ENCODE data around the gene DOCK3.
"Not testable (repeated sequence)": the region's sequence is repeated elsewhere in the genome, so short reads cannot be mapped to it uniquely, and the experiment has no call there.

Gene DOCK3

DNA sequence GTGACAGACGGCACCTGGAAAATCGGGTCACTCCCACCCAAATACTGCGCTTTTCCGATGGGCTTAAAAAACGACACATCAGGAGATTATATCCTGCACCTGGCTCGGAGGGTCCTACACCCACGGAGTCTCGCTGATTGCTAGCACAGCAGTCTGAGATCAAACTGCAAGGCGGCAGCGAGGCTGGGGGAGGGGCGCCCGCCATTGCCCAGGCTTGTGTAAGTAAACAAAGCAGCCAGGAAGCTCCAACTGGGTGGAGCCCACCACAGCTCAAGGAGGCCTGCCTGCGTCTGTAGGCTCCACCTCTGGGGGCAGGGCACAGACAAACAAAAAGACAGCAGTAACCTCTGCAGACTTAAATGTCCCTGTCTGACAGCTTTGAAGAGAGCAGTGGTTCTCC lies 524.6 kb downstream of the DOCK3 start:
- DNase-seq (ENCODE audit: low read depth in 2 of 2): not testable (repeated sequence)

DNA sequence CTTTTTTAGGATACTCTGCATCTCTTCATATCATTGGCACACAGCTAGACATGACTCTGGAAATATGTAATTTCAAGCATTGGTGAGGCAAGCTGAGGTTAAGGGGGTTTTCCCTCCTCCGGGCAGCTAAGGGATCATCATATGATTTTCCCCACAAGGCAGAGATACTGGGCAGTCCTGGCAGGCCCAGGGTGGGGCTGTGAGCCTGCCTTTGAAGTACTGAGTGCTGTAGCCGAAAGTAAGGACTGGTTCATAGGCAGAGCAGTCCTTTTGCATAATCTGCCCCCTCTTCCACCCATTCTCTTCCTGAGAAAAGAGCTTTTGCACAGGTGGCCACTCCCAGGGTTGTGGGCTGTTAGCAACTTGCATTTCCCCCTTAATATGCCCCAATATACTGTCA lies 541.6 kb downstream of the DOCK3 start:
- DNase-seq (ENCODE audit: low read depth in 2 of 2): no peak

GRCh38 chr3:51221959-51222358 lies 547.2 kb downstream of the DOCK3 start:
- DNase-seq (ENCODE audit: low read depth in 2 of 2): no peak

DNA sequence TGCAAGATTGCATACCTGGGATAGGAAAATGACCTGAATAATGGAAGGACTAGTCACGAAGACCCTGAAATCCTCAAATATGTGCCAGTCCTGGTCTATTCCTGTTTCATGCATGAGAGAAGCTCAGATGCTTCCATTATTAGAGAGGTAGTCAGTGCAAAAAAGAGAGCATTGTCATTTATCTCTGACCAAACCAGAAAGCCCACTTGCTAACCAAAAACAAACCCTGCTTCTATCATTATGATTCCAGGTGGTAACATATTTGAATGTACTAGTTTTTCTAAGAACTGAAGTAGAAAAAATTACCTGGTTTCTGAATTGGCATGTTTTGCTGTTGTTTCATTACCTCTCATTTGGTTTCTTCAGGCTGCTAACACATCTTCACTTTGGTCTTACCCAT lies 549.6 kb downstream of the DOCK3 start:
- DNase-seq (ENCODE audit: low read depth in 2 of 2): no peak

DNA sequence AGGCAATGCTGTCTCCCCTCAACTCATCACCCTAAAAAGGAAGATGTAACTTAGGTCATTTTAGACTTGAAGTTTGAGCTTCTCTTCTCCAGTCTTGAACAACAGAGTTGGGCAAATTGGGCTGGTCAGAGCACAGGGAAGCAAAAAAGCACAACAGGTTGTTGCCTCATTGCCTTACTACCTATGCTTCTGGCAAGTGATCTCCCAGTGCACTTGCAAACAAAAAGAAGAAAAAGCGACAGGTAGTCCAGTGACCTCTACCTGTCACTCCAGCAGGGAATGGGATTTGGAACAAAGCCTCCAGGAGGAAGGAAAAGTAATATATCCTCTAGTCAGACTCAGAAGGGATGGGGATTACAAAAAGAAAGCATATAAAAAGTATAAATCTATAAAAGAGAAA lies 550.1 kb downstream of the DOCK3 start:
- DNase-seq (ENCODE audit: low read depth in 2 of 2): no peak

DNA sequence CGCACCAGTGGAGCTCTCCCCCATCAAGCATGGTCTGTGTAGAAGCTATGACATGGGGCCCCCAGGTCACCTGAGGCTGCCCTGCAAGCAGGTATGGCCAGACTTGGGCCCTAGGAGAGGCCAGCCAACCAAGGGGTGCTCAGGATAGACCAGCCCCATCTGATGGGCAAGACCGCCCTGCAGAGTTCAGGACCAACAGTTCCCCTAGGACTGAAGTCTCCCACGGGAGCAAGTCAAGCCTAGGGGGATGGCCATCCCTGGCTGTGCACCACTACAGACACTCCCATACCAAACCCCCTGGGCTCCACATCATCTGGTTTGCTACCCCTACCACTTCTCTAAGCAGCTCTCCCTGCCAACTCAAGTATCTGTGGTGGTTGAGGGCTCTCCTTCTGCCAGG lies 568.2 kb downstream of the DOCK3 start:
- DNase-seq (ENCODE audit: low read depth in 2 of 2): no peak

GRCh38 chr3:51243924-51244323 lies 569.2 kb downstream of the DOCK3 start:
- no peak for DNase-seq (ENCODE audit: low read depth in 2 of 2)

GRCh38 chr3:51245867-51246266 lies 571.1 kb downstream of the DOCK3 start:
- DNase-seq (ENCODE audit: low read depth in 2 of 2): no peak

DNA sequence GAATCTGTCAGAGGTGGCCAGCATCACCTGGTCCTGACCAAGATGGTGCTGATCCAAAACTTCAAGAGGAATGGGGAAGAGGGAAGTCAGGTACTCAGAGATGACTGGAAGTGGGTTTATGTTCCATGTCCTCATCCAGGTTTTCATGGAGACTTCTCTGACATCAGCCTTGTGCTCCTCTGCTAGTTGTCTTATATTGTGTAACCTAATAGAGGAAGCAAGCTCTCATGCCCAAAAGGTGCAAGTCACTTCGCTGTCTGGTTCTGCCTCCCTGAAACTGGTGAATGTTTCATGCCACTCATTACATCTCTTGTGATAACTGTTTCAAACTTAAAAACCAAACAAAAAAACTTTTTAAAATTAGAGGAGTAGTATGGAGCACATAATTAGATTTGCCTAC lies 583.1 kb downstream of the DOCK3 start:
- DNase-seq (ENCODE audit: low read depth in 2 of 2): no peak

DNA sequence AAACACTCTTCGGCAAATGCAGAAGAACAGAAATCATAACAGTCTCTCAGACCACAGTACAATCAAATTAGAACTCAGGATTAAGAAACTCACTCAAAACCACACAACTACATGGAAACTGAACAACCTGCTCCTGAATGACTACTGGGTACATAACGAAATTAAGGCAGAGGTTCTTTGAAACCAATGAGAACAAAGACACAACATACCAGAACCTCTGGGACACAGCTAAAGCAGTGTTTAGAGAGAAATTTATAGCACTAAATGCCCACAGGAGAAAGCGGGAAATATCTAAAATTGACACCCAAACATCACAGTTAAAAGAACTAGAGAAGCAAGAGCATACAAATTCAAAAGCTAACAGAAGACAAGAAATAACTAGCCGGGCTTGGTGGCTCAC lies 589.4 kb downstream of the DOCK3 start:
- DNase-seq (ENCODE audit: low read depth in 2 of 2): not testable (repeated sequence)

GRCh38 chr3:51268132-51268531 lies 593.4 kb downstream of the DOCK3 start:
- DNase-seq (ENCODE audit: low read depth in 2 of 2): no peak

GRCh38 chr3:51269466-51269865 lies 594.7 kb downstream of the DOCK3 start:
- no peak for DNase-seq (ENCODE audit: low read depth in 2 of 2)

- no peak for DNase-seq (ENCODE audit: low read depth in 2 of 2)
Measured at GRCh38 chr3:51270559-51270958, 595.8 kb downstream of the DOCK3 start.

DNA sequence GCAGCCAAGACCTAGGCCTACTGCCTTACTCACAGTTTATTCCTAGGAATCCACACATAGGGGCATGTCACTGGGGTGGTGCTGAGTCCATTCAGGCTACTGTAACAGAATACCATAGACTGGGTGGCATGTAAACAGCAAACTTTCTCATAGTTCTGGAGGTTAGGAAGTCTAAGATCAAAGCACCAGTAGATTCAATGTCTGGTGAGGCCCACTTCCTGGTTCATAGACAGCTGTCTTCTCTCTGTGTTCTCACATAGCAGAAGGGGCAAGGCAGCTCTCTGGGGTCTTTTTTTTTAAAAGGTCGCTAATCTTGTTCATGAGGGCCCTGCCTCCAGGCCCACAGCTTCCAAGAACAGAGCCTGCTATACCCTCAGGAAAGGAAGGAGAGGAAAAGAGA lies 596.4 kb downstream of the DOCK3 start:
- DNase-seq (ENCODE audit: low read depth in 2 of 2): no peak

GRCh38 chr3:51274052-51274451 lies 599.3 kb downstream of the DOCK3 start:
- no peak for DNase-seq (ENCODE audit: low read depth in 2 of 2)

DNA sequence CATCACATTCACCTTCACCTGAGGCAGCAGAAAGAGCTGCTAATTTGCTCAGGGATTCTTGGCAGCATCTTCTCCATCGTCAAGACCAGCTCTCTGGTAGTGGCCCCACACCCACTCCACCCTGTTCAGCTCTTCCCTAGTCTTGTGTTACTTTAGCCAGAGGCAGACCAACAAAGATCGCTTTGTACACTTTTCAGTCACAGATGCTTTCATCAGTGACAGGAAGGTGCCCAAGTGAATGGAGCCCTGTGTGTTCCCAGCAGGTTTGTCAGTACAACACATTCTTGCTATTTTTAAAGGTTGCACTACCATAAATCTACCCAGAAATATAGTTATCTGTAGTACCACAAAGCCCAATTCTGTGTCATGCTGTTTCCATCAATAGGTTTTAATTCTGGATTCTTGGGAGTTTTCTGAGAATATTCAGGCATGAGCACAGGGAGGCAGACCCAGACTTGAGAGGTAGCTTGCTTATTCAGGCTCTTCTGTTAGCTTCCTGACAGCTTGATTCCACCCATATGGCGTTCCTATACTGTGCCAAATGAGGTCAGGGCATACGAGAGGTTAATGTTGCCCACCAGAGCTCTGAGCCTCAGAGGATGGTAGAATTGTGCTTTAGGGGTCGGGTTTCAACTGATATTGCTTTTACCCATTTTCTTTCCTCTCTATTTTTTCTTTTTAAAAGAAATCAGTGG lies 600.5 kb downstream of the DOCK3 start:
- no peak for DNase-seq (ENCODE audit: low read depth in 2 of 2)

DNA sequence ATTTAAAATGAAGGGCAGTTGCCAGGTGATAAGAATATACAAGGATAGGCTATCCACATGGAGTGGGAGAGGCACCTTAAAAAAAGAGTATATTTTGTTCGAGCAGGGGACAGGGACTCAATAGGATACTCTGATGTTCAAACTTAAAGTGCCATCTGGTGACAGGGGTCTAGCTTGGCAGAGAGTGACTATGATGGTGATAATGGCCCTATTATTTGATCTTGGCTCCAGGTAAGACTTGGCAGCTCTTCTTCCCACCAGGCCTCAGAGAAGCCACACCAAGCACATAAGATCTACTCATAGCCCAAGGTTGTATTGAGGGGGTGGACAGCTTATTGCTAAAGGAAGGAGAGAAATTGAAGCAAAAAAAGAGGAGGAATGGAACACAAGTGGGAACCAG lies 601.3 kb downstream of the DOCK3 start:
- DNase-seq (ENCODE audit: low read depth in 2 of 2): no peak

DNA sequence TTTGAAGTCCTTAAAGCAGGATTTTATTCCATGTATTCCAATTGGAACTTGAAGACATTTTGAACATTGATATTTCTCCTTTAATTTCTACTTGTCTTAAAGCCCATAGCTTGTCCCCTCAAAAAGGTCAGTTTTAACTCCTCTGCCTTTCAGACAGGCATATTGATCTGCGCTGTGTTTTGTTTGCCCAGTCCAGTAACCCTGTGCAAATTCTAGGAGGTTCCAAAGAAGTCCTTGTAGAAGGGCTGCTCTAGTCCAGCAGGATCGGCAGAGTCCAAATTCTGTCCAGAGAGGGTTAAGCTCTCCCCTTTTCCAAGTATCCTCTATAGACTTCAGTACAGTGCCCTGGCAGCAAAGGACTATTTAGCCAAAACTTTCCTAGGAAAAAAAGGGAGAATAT lies 604.7 kb downstream of the DOCK3 start:
- no peak for DNase-seq (ENCODE audit: low read depth in 2 of 2)

GRCh38 chr3:51280176-51280575 lies 605.4 kb downstream of the DOCK3 start:
- no peak for DNase-seq (ENCODE audit: low read depth in 2 of 2)

DNA sequence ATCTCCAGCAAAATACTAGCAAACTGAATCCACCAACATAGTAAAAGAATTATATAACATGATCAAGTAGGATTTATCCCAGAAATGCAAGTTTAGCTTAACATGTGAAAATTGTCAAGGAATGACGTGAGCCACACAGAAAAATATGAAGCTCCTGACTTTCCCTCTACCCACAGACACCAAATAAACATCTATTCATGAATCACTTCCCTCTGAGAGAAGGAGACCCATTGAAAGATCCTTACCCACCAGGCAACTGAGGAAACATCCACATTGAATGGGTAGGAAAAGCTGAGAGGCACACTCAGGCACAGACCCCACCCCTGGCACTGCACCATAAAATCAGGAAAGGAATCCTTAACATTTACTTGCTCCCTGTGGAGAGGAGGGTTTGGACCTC lies 608.2 kb downstream of the DOCK3 start:
- no peak for DNase-seq (ENCODE audit: low read depth in 2 of 2)

DNA sequence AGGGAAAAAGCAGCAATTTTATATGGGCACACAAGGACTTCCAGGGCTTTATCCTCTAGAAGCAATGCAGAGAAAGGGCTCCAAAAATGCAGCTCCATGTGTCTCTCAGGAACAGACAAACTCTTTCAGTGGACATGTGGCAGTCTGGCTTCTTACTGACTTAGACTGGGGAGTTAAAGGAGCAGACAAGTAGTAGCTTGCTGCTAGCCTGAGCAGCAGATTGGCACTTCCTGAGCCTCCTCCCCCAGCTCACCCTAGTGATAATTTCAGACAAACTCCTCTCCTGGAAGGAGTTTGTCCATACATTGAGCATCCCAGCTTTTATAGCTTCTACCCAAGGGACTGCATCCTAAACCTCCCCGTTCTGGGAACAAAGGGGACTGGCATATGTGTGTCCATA lies 608.7 kb downstream of the DOCK3 start:
- DNase-seq (ENCODE audit: low read depth in 2 of 2): no peak

GRCh38 chr3:51295625-51296024 lies 620.9 kb downstream of the DOCK3 start:
- no peak for DNase-seq (ENCODE audit: low read depth in 2 of 2)

DNA sequence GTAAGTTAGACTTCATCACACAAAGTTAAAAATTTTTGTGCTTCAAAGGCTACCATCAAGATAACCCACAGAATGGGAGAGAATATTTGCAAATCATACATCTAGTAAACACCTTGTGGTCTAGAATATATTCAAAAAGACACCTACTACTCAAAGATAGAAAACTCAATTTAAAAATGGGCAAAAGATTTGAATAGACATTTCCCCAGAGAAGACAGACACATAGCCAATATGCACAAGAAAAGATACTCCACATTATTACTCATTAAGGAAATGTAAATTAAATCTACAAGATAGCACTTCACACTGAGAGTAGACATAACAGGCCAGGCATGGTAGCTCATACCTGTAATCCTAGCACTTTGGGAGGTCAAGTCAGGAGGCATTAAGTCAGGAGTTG lies 622.6 kb downstream of the DOCK3 start:
- no peak for DNase-seq (ENCODE audit: low read depth in 2 of 2)

DNA sequence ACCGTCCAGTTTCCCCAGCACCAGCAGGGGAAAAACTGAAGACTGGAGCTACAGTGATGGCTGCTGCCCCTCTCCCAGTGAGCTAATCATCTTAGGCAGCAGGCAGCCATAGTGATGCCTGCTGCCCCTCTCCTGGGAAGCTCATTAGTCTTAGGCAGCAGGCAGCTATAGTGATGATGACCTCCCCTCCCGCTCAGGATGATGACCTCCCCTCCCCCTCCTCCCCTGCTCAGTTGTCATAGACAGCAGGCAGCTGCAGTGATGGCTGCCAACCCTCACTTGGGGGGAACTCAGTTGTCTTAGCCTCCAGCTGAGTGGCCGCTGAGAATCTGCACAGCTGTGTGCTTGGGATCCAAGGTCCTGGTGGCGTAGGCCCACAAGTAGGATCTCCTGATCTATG lies 629.5 kb downstream of the DOCK3 start:
- no peak for DNase-seq (ENCODE audit: low read depth in 2 of 2)
